Measurements from ENCODE around the gene TMEM266. TPM values are rescaled to one million over a fixed set of nuclear protein-coding genes. Genes with fewer than 3 reads are reported as not detected.

TMEM266 gene
- total and polyA plus RNA-seq, 2 of the 4 experiments (the other 2 are of a cell fraction) = not detected

DNA sequence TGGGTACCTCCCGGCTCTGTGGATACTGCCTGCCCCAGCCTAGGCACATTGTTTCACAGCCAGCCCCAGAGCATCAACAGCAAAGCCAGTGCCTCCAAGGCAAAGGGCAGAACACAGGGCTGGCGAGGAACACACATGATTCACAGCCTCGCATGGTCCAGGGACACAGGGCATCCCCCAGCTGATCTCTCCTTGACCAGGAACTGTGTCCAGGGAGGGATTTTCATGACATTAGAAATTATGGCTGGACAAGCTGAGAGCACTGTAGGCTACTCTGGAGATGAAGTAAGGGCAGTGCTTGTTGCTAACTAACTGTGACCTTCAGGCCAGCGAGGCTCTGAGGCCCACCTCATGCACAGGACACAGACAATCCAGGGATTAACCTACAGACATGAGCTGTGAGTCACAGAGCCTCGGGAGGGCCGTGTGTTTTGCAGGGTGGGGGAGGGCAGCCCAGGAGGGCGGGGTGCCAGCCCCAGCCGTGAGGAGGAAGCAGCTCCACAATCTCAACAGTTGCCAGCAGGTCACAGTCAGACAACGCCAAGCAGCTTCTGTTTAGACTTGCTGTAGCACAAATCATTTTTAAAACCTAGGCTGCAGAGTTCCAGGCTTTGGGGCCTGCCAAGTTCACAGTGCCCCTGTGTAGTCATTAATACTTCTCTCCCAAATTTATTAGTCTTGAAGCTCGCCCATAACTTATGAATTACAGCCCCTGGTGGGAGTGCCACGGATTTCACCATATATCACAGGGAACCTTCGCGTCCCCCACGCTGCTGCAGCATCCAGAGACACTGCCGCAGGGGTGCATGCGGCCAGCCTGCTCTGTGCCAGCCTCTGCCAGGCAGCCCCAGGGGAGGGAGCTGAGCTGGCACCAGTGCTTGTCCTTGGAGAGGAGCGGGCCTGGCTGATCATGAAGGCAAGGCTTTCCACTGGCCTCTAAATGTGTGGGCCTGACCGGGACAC, 136.8 kb downstream of the TMEM266 start:
- Histone ChIP-seq H2AK5ac (ENCODE audit: low read depth, low read length) (peak overlapping the region; percentile 89), H2BK15ac (ENCODE audit: low read depth, low read length) (0 out of 3 replicates have a peak overlapping the region, but pooled peaks have one; percentile 48), H3K9ac (ENCODE audit: low read depth, low read length) (peak overlapping the region; percentile 1; the same call in 1 of the 2 replicates), H3K79me1 (ENCODE audit: low read depth in 1 of 2, low read length in 2 of 2) (0 out of 4 replicates have a peak, but pooled peaks cover 0 to 4% of the 10 kb centered on the region in 2 experiments), H4K20me1 (ENCODE audit: insufficient read depth, low read length) (peaks cover 10% of the 10 kb centered on the region), H4K8ac (ENCODE audit: low read depth in 2 of 2, low read length in 2 of 2) (peak overlapping the region in 1 of 2 experiments; percentile 29; a peak in 1 of 4 replicates), H4K5ac (ENCODE audit: low read depth, low read length) (no peak overlapping the region), H2BK20ac (ENCODE audit: low read depth, low read length) (peak overlapping the region; percentile 29; the same call in 1 of the 2 replicates), H3K36me3 (ENCODE audit: control insufficient read depth, insufficient read depth, low read length) (no peaks in the 10 kb centered on the region), H2BK5ac (ENCODE audit: low read depth, low read length, poor library complexity, severe bottlenecking) (peak overlapping the region; percentile 61), H3K14ac (replicated peaks; ENCODE audit: low read depth, low read length) (peak overlapping the region; percentile 64; the same call in 1 of the 2 replicates), H3K9me3 (ENCODE audit: control insufficient read depth, insufficient read depth, low read length) (no peaks in the 10 kb centered on the region), H4K91ac (ENCODE audit: insufficient read depth, low read depth, low read length) (peak overlapping the region; percentile 72), H2BK120ac (ENCODE audit: low read depth, low read length) (peak overlapping the region; percentile 44), H3K18ac (ENCODE audit: low read depth, low read length) (peak overlapping the region; percentile 18), H2AK9ac (replicated peaks; ENCODE audit: low read depth, low read length, poor library complexity) (peak overlapping the region; percentile 75), H3K27ac (ENCODE audit: insufficient read depth, low read length) (peak overlapping the region; percentile 31; the same call in 1 of the 2 replicates), H3K4me3 (ENCODE audit: insufficient read depth, low read depth, low read length) (no peak overlapping the region), H3K9me1 (ENCODE audit: insufficient read depth, low read length) (peaks cover 29% of the 10 kb centered on the region), H3K56ac (ENCODE audit: extremely low read depth, insufficient read depth, low read length) (no peak overlapping the region), H3K27me3 (ENCODE audit: control insufficient read depth, insufficient read depth, low read length) (no peaks in the 10 kb centered on the region), H3K4me2 (ENCODE audit: low read depth, low read length) (no peak overlapping the region; the same call in 1 of the 2 replicates), H3K4me1 (ENCODE audit: control insufficient read depth, insufficient read depth, low read length) (peaks cover 25% of the 10 kb centered on the region), H3K23ac (ENCODE audit: low read depth, low read length) (peak overlapping the region; percentile 62; the same call in 1 of the 2 replicates), H3K4ac (ENCODE audit: low read depth, low read length) (peak overlapping the region; percentile 61), H2AFZ (replicated peaks; ENCODE audit: low read length, poor library complexity) (peak overlapping the region; percentile 60)
- ATAC-seq (ENCODE audit: low read depth) (peak; percentile 88), DNase-seq (peak; percentile 89)
- intact Hi-C loops (cut with micrococcal nuclease) (loop anchor here (2.0 kb wide), 1 partner anchor 1346 kb away; no protein-coding TSS in a partner anchor), dilution Hi-C loops (cut with HindIII; ENCODE audit: low sequenced_read_pairs, unreplicated experiment) (no loop called here), in situ Hi-C loops (cut with MboI; ENCODE audit: low sequenced_read_pairs) (loop anchor here (5.0 to 10.0 kb wide), 2 partner anchors 136 to 668 kb away; no protein-coding TSS in a partner anchor)
- ChIA-PET POLR2A (ENCODE audit: unreplicated experiment) (no interaction called here), CTCF (interaction anchor here (0.6 kb wide), 1 partner anchor 337 kb away, joined by 4 read pairs; no protein-coding TSS in a partner anchor)
- BruUV-seq (replicated peaks) = no TSS peak
- 60% methylated on average over 3 of the region's 18 CpGs; no CpG with 5 or more reads in 1 of the 2 experiments for WGBS, 2 experiments (ENCODE audit: extremely low coverage in 2 of 2, insufficient read length in 1 of 2)
- TF ChIP-seq POLR2A (IDR thresholded peaks at IDR 0.05; ENCODE audit: low read depth, low read length) = no peak
- peak; percentile 82; the same call in 1 of the 2 replicates for TF ChIP-seq MAZ (IDR thresholded peaks at IDR 0.05; ENCODE audit: borderline replicate concordance, low read depth, low read length)
- TF ChIP-seq MAFK (IDR thresholded peaks at IDR 0.05; ENCODE audit: low read depth, low read length) = no peak
- TF ChIP-seq FOS (IDR thresholded peaks at IDR 0.05; ENCODE audit: low read depth, low read length) = peak; percentile 84
- TF ChIP-seq RAD21 (IDR thresholded peaks at IDR 0.05; ENCODE audit: low read length) = no peak
- TF ChIP-seq, protein P1, sequence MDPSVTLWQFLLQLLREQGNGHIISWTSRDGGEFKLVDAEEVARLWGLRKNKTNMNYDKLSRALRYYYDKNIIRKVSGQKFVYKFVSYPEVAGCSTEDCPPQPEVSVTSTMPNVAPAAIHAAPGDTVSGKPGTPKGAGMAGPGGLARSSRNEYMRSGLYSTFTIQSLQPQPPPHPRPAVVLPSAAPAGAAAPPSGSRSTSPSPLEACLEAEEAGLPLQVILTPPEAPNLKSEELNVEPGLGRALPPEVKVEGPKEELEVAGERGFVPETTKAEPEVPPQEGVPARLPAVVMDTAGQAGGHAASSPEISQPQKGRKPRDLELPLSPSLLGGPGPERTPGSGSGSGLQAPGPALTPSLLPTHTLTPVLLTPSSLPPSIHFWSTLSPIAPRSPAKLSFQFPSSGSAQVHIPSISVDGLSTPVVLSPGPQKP (IDR thresholded peaks at IDR 0.05; ENCODE audit: borderline replicate concordance, low read depth, low read length) = no peak
- TF ChIP-seq RCOR1 (IDR thresholded peaks at IDR 0.05; ENCODE audit: insufficient replicate concordance, low read length) = no peak
- no peak for TF ChIP-seq CHD1 (IDR thresholded peaks at IDR 0.05; ENCODE audit: low read depth, low read length)
- TF ChIP-seq BHLHE40 (IDR thresholded peaks at IDR 0.05; ENCODE audit: low read depth, low read length) = peak; percentile 71
- no peak for TF ChIP-seq CEBPB (IDR thresholded peaks at IDR 0.05; ENCODE audit: low read depth, low read length)
- TF ChIP-seq, protein P2, sequence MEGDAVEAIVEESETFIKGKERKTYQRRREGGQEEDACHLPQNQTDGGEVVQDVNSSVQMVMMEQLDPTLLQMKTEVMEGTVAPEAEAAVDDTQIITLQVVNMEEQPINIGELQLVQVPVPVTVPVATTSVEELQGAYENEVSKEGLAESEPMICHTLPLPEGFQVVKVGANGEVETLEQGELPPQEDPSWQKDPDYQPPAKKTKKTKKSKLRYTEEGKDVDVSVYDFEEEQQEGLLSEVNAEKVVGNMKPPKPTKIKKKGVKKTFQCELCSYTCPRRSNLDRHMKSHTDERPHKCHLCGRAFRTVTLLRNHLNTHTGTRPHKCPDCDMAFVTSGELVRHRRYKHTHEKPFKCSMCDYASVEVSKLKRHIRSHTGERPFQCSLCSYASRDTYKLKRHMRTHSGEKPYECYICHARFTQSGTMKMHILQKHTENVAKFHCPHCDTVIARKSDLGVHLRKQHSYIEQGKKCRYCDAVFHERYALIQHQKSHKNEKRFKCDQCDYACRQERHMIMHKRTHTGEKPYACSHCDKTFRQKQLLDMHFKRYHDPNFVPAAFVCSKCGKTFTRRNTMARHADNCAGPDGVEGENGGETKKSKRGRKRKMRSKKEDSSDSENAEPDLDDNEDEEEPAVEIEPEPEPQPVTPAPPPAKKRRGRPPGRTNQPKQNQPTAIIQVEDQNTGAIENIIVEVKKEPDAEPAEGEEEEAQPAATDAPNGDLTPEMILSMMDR (conservative IDR thresholded peaks at IDR 0.05; ENCODE audit: low read depth, low read length) = no peak
- TF ChIP-seq, protein P3, sequence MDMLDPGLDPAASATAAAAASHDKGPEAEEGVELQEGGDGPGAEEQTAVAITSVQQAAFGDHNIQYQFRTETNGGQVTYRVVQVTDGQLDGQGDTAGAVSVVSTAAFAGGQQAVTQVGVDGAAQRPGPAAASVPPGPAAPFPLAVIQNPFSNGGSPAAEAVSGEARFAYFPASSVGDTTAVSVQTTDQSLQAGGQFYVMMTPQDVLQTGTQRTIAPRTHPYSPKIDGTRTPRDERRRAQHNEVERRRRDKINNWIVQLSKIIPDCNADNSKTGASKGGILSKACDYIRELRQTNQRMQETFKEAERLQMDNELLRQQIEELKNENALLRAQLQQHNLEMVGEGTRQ (IDR thresholded peaks at IDR 0.05; ENCODE audit: low read depth, low read length) = no peak
